Measurements from ENCODE around the gene NHLH2. TPM values are rescaled to one million over a fixed set of nuclear protein-coding genes. Genes with fewer than 3 reads are reported as not detected.

Gene NHLH2
- total and polyA plus RNA-seq, 12 donors = not detected

GRCh38 chr1:115874497-115874896 lies 33.6 kb upstream of the NHLH2 start:
- ATAC-seq (no peak), DNase-seq (no peak)
- Histone ChIP-seq H3K9me3 (no peaks in the 10 kb centered on the region), H3K27me3 (peaks cover 0 to 46% (median 29%) of the 10 kb centered on the region in 7 donors), H3K36me3 (no peaks in the 10 kb centered on the region), H3K4me3 (no peak overlapping the region), H3K4me1 (no peaks in the 10 kb centered on the region), H3K27ac (no peak overlapping the region)
- no peak for TF ChIP-seq CTCF (IDR thresholded peaks at IDR 0.05)
- 78 to 87% methylated on average over 4 of the region's 4 CpGs for WGBS, 2 donors
- intact Hi-C loops (cut with DNase I) = no loop called here

GRCh38 chr1:115873184-115873583 lies 32.3 kb upstream of the NHLH2 start:
- no peak for TF ChIP-seq CTCF (IDR thresholded peaks at IDR 0.05)
- Histone ChIP-seq H3K36me3 (no peaks in the 10 kb centered on the region), H3K27me3 (peaks cover 0 to 33% (median 25%) of the 10 kb centered on the region in 7 donors), H3K27ac (no peak overlapping the region), H3K4me1 (no peaks in the 10 kb centered on the region), H3K9me3 (no peaks in the 10 kb centered on the region), H3K4me3 (no peak overlapping the region)
- no peak for ATAC-seq
- DNase-seq = no peak
- intact Hi-C loops (cut with DNase I) = no loop called here
- WGBS, 2 donors = 36 to 60% methylated on average over 2 of the region's 2 CpGs

- Histone ChIP-seq H3K36me3 (no peaks in the 10 kb centered on the region), H3K27me3 (peaks cover 0 to 13% (median 9%) of the 10 kb centered on the region in 7 donors), H3K27ac (no peak overlapping the region), H3K4me3 (no peak overlapping the region), H3K9me3 (no peaks in the 10 kb centered on the region), H3K4me1 (no peaks in the 10 kb centered on the region)
- 61 to 72% methylated on average over 5 of the region's 5 CpGs for WGBS, 2 donors
- intact Hi-C loops (cut with DNase I) = no loop called here
- no peak for TF ChIP-seq CTCF (IDR thresholded peaks at IDR 0.05)
- ATAC-seq (no peak), DNase-seq (no peak)
Observed at GRCh38 chr1:115869064-115869463, 28.1 kb upstream of the NHLH2 start.

- Histone ChIP-seq H3K36me3 (no peaks in the 10 kb centered on the region), H3K27me3 (peaks cover 0 to 11% (median 4%) of the 10 kb centered on the region in 7 donors), H3K4me1 (no peaks in the 10 kb centered on the region), H3K9me3 (no peaks in the 10 kb centered on the region), H3K27ac (no peak overlapping the region), H3K4me3 (no peak overlapping the region)
- ATAC-seq (no peak), DNase-seq (no peak)
- intact Hi-C loops (cut with DNase I) = no loop called here
- WGBS, 2 donors = 71 to 80% methylated on average over 1 of the region's 1 CpG
- TF ChIP-seq CTCF (IDR thresholded peaks at IDR 0.05) = no peak
Observed at GRCh38 chr1:115867216-115867615, 26.3 kb upstream of the NHLH2 start.

Data from heart right ventricle (tissue), 16 donors.